HEK293T (cell line): ENCODE results near the gene ATP1B1.

Source experiments
- CTCF ChIA-PET: fragments of 350-600 bp; formaldehyde crosslinking; extraction: SDS; loops from one replicate; lab custom pipeline; 2021; ENCODE audit warnings: antibody characterized with exemption, inconsistent platforms; lab: Yijun Ruan, JAX
- POLR2A ChIA-PET: fragments of 350-600 bp; formaldehyde crosslinking; extraction: SDS; loops from one replicate; lab custom pipeline; 2020; ENCODE audit warnings: antibody characterized with exemption, inconsistent platforms; lab: Yijun Ruan, JAX
- DNase-seq: peaks from one replicate; pipeline ENCODE4 v3.0.0; 2012; ENCODE audit warnings: mixed read lengths; ENCODE audit errors: extremely low spot score
- ARNT ChIP-seq: fragments of 450-650 bp; IDR thresholded peaks from 2 replicates; pipeline ENCODE4 v1.6.1; 2017; ENCODE audit warnings: mild to moderate bottlenecking
- BHLHE40 ChIP-seq: fragments of 450-650 bp; IDR thresholded peaks from 2 replicates; pipeline ENCODE4 v1.6.1; 2016; ENCODE audit warnings: mild to moderate bottlenecking, moderate library complexity, borderline replicate concordance
- CTBP1 ChIP-seq: fragments of 450-650 bp; IDR thresholded peaks from 2 replicates; pipeline ENCODE4 v1.6.1; 2016; ENCODE audit warnings: borderline replicate concordance
- ELF4 ChIP-seq: fragments of 450-650 bp; IDR thresholded peaks from 2 replicates; pipeline ENCODE4 v1.6.1; 2017; ENCODE audit warnings: antibody characterized with exemption
- FOXA1 ChIP-seq: fragments of 450-650 bp; IDR thresholded peaks from 2 replicates; pipeline ENCODE4 v1.6.1; 2016; ENCODE audit warnings: mild to moderate bottlenecking
- FOXK2 ChIP-seq: fragments of 450-650 bp; IDR thresholded peaks from 2 replicates; pipeline ENCODE4 v1.6.1; 2016; ENCODE audit warnings: mild to moderate bottlenecking
- FOXM1 ChIP-seq: fragments of 450-650 bp; IDR thresholded peaks from 2 replicates; pipeline ENCODE4 v1.6.1; 2017; ENCODE audit warnings: mild to moderate bottlenecking, borderline replicate concordance
- HDGF ChIP-seq: fragments of 450-650 bp; IDR thresholded peaks from 2 replicates; pipeline ENCODE4 v1.6.1; 2017; ENCODE audit warnings: antibody characterized with exemption, borderline replicate concordance
- L3MBTL2 ChIP-seq: fragments of 450-650 bp; conservative IDR thresholded peaks from 2 replicates; pipeline ENCODE4 v1.6.1; 2016; ENCODE audit warnings: mild to moderate bottlenecking
- LEF1 ChIP-seq: fragments of 450-650 bp; IDR thresholded peaks from 2 replicates; pipeline ENCODE4 v1.6.1; 2017; ENCODE audit warnings: mild to moderate bottlenecking, borderline replicate concordance
- NFRKB ChIP-seq: fragments of 450-650 bp; IDR thresholded peaks from 2 replicates; pipeline ENCODE4 v1.6.1; 2016; ENCODE audit warnings: mild to moderate bottlenecking, moderate library complexity
- SP1 ChIP-seq: fragments of 450-650 bp; IDR thresholded peaks from 2 replicates; pipeline ENCODE4 v1.6.1; 2017
- SUZ12 ChIP-seq: fragments of 450-650 bp; IDR thresholded peaks from 2 replicates; pipeline ENCODE4 v1.6.1; 2016; ENCODE audit warnings: mild to moderate bottlenecking
- TARDBP ChIP-seq: fragments of 450-650 bp; IDR thresholded peaks from 2 replicates; pipeline ENCODE4 v1.6.1; 2016
- ZNF384 ChIP-seq: fragments of 450-650 bp; IDR thresholded peaks from 2 replicates; pipeline ENCODE4 v1.6.1; 2016
- TF ChIP-seq, protein P1 (sequence below): fragments of 450-650 bp; IDR thresholded peaks from 2 replicates; pipeline ENCODE4 v1.6.1; 2016

Gene ATP1B1

DNA sequence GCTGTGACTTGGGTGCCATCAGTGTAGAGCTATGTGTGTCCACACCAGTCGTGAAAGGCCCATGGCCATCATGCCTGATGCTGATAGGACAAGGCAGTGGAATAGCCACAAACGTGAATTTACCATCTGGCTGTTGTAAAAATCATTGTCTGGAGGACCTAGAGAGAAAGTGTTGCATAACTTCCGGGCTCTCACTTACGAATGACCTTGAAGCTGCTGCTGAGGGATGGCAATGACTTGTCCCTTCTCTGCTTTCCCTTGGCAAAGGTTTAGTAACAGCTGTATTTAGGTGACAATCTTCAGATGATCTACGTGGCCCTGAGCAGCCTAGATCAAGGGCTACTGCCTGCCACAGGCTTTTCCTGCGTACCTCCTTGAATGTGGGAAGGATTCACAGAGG is 5.8 kb downstream of the ATP1B1 start:
- DNase-seq = no peak
- POLR2A ChIA-PET = no interaction called here
- no peak for TF ChIP-seq ARNT
- no peak for TF ChIP-seq FOXK2
- no peak for TF ChIP-seq LEF1
- no peak for TF ChIP-seq L3MBTL2
- TF ChIP-seq, protein P1, sequence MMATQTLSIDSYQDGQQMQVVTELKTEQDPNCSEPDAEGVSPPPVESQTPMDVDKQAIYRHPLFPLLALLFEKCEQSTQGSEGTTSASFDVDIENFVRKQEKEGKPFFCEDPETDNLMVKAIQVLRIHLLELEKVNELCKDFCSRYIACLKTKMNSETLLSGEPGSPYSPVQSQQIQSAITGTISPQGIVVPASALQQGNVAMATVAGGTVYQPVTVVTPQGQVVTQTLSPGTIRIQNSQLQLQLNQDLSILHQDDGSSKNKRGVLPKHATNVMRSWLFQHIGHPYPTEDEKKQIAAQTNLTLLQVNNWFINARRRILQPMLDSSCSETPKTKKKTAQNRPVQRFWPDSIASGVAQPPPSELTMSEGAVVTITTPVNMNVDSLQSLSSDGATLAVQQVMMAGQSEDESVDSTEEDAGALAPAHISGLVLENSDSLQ = no peak
- CTCF ChIA-PET = no interaction called here

DNA sequence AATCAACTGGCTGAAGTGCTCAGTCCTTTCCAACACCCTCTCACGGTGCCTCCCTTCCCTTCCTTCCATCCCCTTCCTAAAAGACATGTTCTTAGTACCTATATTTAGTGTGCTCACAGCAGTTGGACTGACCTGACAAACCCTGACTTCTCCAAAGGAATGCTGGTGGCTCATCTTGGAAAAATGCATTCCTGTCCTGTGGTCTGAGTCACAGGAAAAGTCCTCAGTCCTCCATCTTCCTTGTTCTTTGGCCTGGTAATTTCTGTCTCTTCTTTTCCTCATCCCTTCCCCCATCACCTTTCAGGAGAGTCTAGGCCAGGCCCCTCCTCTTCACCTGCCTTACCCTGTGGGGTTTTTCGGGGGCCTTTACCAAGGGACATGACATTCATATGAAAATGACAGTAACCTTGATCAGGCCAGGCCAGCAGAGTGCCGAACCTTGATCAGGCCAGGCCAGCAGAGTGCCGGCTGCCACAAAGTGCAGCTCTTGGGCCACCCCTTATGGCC is 7.2 kb downstream of the ATP1B1 start:
- no peak for DNase-seq
- POLR2A ChIA-PET = no interaction called here
- TF ChIP-seq ELF4 (no peak), ZNF384 (no peak), BHLHE40 (no peak), NFRKB (no peak), ARNT (no peak), SUZ12 (no peak), SP1 (no peak), HDGF (no peak), FOXA1 (no peak), L3MBTL2 (no peak)
- TF ChIP-seq, protein P1 = no peak
- CTCF ChIA-PET = interaction anchor here (0.7 kb wide), 1 partner anchor 39 kb away, joined by 4 read pairs; no protein-coding TSS in a partner anchor

DNA sequence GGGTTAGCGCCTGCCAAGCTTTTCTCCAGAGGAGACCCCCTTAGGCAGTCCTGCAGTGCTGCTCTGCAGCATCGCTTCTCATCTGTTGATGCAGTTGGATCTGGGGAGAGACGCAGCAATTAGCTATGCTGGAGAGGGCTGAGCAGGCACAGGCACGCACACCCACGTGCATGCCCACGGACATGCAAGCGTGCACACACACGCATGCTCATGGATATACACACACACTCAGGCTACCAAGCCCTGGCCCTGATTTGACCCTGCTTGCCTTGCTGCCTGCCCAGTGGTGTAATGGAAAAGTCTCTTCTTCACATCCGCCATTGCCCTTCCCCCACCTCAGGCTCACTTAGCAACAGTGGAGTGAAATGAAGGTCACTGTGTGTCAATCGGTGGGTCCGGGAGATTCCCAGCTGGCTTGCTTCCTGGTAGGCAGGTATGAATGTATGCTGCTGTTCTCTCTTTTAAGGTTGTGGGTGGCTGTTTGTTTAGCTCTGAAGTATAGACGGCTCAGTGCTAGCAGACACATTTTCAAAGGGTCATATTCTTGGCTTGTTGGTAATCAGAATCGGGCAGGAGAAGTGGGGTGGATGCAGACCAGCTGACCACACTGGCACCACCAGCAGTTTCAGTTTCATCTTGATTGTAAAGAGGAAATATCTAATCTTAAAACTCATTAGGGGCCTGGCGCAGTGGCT is 9.5 kb downstream of the ATP1B1 start:
- ChIA-PET CTCF (no interaction called here), POLR2A (no interaction called here)
- DNase-seq = no peak
- TF ChIP-seq SP1 (no peak), TARDBP (no peak), LEF1 (no peak), FOXM1 (no peak), SUZ12 (no peak), L3MBTL2 (no peak), FOXK2 (no peak), CTBP1 (no peak), HDGF (no peak), ELF4 (no peak)
- TF ChIP-seq, protein P1 = no peak

DNA sequence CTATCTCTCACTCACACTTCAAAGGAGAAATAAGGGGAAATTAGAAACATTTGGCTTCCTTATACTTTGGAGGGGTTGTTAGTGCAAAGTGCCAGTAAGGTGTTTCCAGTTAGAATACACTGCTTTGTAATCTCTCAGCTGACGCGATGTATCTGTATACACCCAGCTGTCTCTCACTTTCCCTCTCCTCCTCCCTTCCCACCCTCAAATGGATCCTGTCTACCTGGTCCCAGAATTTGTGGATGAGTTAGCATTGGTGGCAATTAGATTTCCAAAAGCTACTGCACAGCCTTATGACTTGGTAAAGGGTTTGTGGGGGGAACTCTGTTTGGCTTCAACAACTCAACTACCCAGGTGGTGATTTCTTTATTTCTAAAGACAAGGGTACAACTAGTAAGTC is 10.5 kb downstream of the ATP1B1 start:
- DNase-seq = no peak
- TF ChIP-seq FOXK2 (no peak), BHLHE40 (no peak), SP1 (no peak), FOXM1 (no peak), ELF4 (no peak), CTBP1 (no peak)
- CTCF ChIA-PET = interaction anchor here (1.8 kb wide), 1 partner anchor 9 kb away, joined by 5 read pairs; no protein-coding TSS in a partner anchor
- POLR2A ChIA-PET = interaction anchor here (2.4 kb wide), 1 partner anchor 9 kb away, joined by 8 read pairs; no protein-coding TSS in a partner anchor

DNA sequence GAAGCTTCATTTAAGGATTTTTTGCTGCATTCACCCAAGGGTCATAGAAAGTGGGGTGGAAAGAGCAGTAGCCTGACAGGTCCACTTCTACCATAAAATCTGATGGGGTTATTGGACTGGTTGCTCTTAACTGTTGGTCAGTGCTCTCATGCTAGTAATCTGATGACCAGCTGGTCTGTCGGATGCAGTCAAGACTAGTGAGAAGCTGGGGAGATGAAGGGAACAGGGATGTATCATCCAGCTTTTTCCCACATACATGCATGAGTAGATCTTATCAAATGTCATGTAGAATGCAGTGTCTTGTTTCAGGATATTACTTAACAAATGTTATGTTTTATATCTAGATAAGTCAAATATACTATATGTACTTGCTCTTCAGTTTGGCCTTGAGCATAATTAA is 11.1 kb downstream of the ATP1B1 start:
- TF ChIP-seq SUZ12 (no peak), HDGF (no peak), BHLHE40 (no peak), TARDBP (no peak), ARNT (no peak), ZNF384 (no peak), L3MBTL2 (no peak), SP1 (no peak), FOXK2 (no peak), NFRKB (no peak), LEF1 (no peak), FOXA1 (no peak), FOXM1 (no peak), CTBP1 (no peak), ELF4 (no peak)
- TF ChIP-seq, protein P1 = no peak
- no peak for DNase-seq
- POLR2A ChIA-PET = interaction anchor here (1.2 to 2.4 kb wide), 2 partner anchors 10 to 12 kb away, joined by 3 to 8 read pairs; no protein-coding TSS in a partner anchor
- CTCF ChIA-PET = interaction anchor here (1.8 kb wide), 1 partner anchor 9 kb away, joined by 5 read pairs; no protein-coding TSS in a partner anchor

DNA sequence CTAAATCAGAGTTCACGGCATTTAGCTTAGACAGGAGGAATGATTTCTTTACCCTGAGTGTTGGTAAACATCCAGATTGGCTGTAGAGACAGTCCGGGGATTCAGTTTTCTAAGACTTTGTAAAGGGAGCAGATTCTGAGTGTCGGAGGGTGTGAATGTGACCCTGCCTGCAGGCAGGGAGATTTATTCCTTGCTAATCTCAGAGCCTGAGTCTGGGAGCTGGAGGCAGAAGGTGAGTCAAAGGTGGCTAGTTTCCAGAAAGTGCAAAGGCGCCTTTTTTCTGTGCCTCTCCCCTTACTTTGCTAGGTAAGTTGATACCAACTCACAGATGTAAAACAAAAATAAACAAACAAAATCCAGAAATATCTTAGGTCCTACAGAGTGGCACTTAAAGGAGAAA is 11.7 kb downstream of the ATP1B1 start:
- CTCF ChIA-PET = interaction anchor here (1.8 kb wide), 1 partner anchor 10 kb away, joined by 5 read pairs; no protein-coding TSS in a partner anchor
- POLR2A ChIA-PET = interaction anchor here (1.2 to 2.4 kb wide), 2 partner anchors 11 to 12 kb away, joined by 3 to 8 read pairs; no protein-coding TSS in a partner anchor
- no peak for DNase-seq
- no peak for TF ChIP-seq FOXA1
